H1 (cell line): Measurements from ENCODE around the gene FHAD1. TPM values are rescaled to one million over a fixed set of nuclear protein-coding genes. Genes with fewer than 3 reads are reported as not detected.

Experiments used
- CTCF ChIA-PET: fragments of 300-600 bp; sonication (Branson Sonifier 250); formaldehyde crosslinking; loops from one replicate; lab custom pipeline; 2021; ENCODE audit not compliant: partially characterized antibody; lab: Charles Lee
- POLR2A ChIA-PET: fragments of 300-600 bp; sonication (Branson Sonifier 250); formaldehyde crosslinking; loops from one replicate; lab custom pipeline; 2021; ENCODE audit warnings: inconsistent platforms; ENCODE audit not compliant: partially characterized antibody; lab: Charles Lee
- DNase-seq, 2 experiments: peaks; one replicate each; pipeline versions ENCODE4 v3.0.0 to v3.0.0-alpha.2; 2010 to 2022; ENCODE audit warnings: low spot score in 2 of 2, low read depth in 1 of 2, mixed read lengths in 1 of 2
- FAIRE-seq: peaks from 2 replicates; lab custom pipeline; 2011; peaks lifted over from hg19 to GRCh38; lab: Jason Lieb, UNC
- H2AFZ ChIP-seq: 2 replicates; pipeline ENCODE4 v1.8.1; 2012; ENCODE audit warnings: low read length, inconsistent platforms
- H2AK5ac ChIP-seq: 2 replicates; pipeline ENCODE4 v1.6.1; 2013; ENCODE audit warnings: low read depth, low read length
- H2BK120ac ChIP-seq: replicated peaks from 2 replicates; pipeline ENCODE3; 2013; ENCODE audit warnings: low read depth, low read length, inconsistent platforms
- H2BK12ac ChIP-seq: 2 replicates; pipeline ENCODE4 v1.6.1; 2013; ENCODE audit warnings: low read depth, low read length
- H2BK15ac ChIP-seq: 2 replicates; pipeline ENCODE4 v1.6.1; 2013; ENCODE audit warnings: low read length
- H2BK20ac ChIP-seq: 2 replicates; pipeline ENCODE4 v1.6.1; 2013; ENCODE audit warnings: low read length
- H2BK5ac ChIP-seq: 2 replicates; pipeline ENCODE4 v1.6.1; 2013; ENCODE audit warnings: low read depth, low read length
- H3K14ac ChIP-seq: 2 replicates; pipeline ENCODE4 v1.6.1; 2013; ENCODE audit warnings: inconsistent platforms; ENCODE audit not compliant: insufficient read length
- H3K18ac ChIP-seq: 2 replicates; pipeline ENCODE4 v1.6.1; 2013; ENCODE audit warnings: low read length; ENCODE audit errors: extremely low read depth
- H3K23ac ChIP-seq: 2 replicates; pipeline ENCODE4 v1.6.1; 2013; ENCODE audit warnings: inconsistent platforms; ENCODE audit not compliant: insufficient read length
- H3K23me2 ChIP-seq: 2 replicates; pipeline ENCODE4 v1.6.1; 2013; ENCODE audit warnings: low read depth, low read length
- H3K27ac ChIP-seq: 2 replicates; pipeline ENCODE4 v1.6.1; 2011; ENCODE audit warnings: low read depth, low read length, inconsistent platforms
- H3K27me3 ChIP-seq, 4 experiments: replicated peaks in 1 of 4; 1 replicate in 1 of 4; 2 replicates in 3 of 4; pipeline versions ENCODE4 v1.6.1 to v1.8.1; 2011 to 2013; ENCODE audit warnings: low read length in 3 of 4, mild to moderate bottlenecking in 3 of 4, inconsistent platforms in 2 of 4, mixed read lengths in 2 of 4, moderate library complexity in 1 of 4; ENCODE audit not compliant: control insufficient read depth in 3 of 4, insufficient read depth in 3 of 4; ENCODE audit errors: extremely low read depth in 1 of 4
- H3K36me3 ChIP-seq, 4 experiments: 2 replicates each; pipeline versions ENCODE4 v1.6.1 to v1.8.1; 2011 to 2013; ENCODE audit warnings: mild to moderate bottlenecking in 4 of 4, low read length in 3 of 4, moderate library complexity in 2 of 4, control low read depth in 1 of 4, inconsistent platforms in 1 of 4; ENCODE audit not compliant: insufficient read depth in 4 of 4, control insufficient read depth in 2 of 4
- H3K4ac ChIP-seq: replicated peaks from 2 replicates; pipeline ENCODE3; 2013; ENCODE audit warnings: low read length, low read depth, mixed read lengths, inconsistent platforms; ENCODE audit not compliant: insufficient read length
- H3K4me1 ChIP-seq, 4 experiments: replicated peaks in 1 of 4; 1 replicate in 1 of 4; 2 replicates in 3 of 4; pipeline versions ENCODE4 v1.6.1 to v1.8.1; 2011 to 2013; ENCODE audit warnings: low read length in 3 of 4, inconsistent platforms in 2 of 4, mixed read lengths in 1 of 4; ENCODE audit not compliant: insufficient read depth in 4 of 4, control insufficient read depth in 3 of 4
- H3K4me2 ChIP-seq, 2 experiments: 2 replicates each; pipeline versions ENCODE4 v1.6.1 to v1.8.1; 2011 to 2013; ENCODE audit warnings: low read depth in 2 of 2, low read length in 2 of 2, control low read depth in 1 of 2, inconsistent platforms in 1 of 2, mild to moderate bottlenecking in 1 of 2; ENCODE audit not compliant: insufficient read depth in 1 of 2
- H3K4me3 ChIP-seq, 4 experiments: fragments of 200-600, 300-600 bp in 1 of 4; sonication (generic), shearing (Covaris generic), sonication (Bioruptor Twin) in 1 of 4; 2 replicates each; pipeline versions ENCODE4 v1.5.1 to v1.8.1; 2011 to 2016; ENCODE audit warnings: low read length in 4 of 4, low read depth in 3 of 4, control low read depth in 2 of 4, inconsistent platforms in 2 of 4, mild to moderate bottlenecking in 2 of 4, mixed read lengths in 1 of 4, moderate library complexity in 1 of 4; ENCODE audit not compliant: insufficient read depth in 2 of 4; ENCODE audit errors: extremely low read depth in 1 of 4
- H3K56ac ChIP-seq: replicated peaks from 2 replicates; pipeline ENCODE3; 2013; ENCODE audit warnings: low read depth, mild to moderate bottlenecking, mixed read lengths, low read length, inconsistent platforms; ENCODE audit not compliant: insufficient read length
- H3K79me1 ChIP-seq: 2 replicates; pipeline ENCODE4 v1.6.1; 2013; ENCODE audit warnings: low read depth, low read length, control low read depth
- H3K79me2 ChIP-seq, 2 experiments: 2 replicates each; pipeline versions ENCODE4 v1.6.1 to v1.8.1; 2012 to 2013; ENCODE audit warnings: low read length in 2 of 2, mild to moderate bottlenecking in 2 of 2, inconsistent platforms in 1 of 2; ENCODE audit not compliant: insufficient read depth in 2 of 2, control insufficient read depth in 1 of 2
- H3K9ac ChIP-seq, 4 experiments: replicated peaks in 1 of 4; 1 replicate in 1 of 4; 2 replicates in 3 of 4; pipeline versions ENCODE4 v1.6.1 to v1.8.1; 2011 to 2013; ENCODE audit warnings: low read depth in 3 of 4, low read length in 3 of 4, control low read depth in 2 of 4, mild to moderate bottlenecking in 2 of 4, moderate library complexity in 2 of 4, inconsistent platforms in 1 of 4; ENCODE audit errors: extremely low read depth in 1 of 4
- H3K9me3 ChIP-seq, 2 experiments: 2 replicates each; pipeline versions ENCODE4 v1.6.1 to v1.8.1; 2012 to 2013; ENCODE audit warnings: mild to moderate bottlenecking in 2 of 2, moderate library complexity in 2 of 2, control low read depth in 1 of 2, inconsistent platforms in 1 of 2, low read depth in 1 of 2, low read length in 1 of 2, mixed read lengths in 1 of 2; ENCODE audit not compliant: insufficient read depth in 2 of 2
- H4K20me1 ChIP-seq, 2 experiments: replicated peaks in 1 of 2; 2 replicates each; pipeline versions ENCODE3 to v1.8.1; 2011 to 2013; ENCODE audit warnings: inconsistent platforms in 2 of 2, low read length in 2 of 2, mild to moderate bottlenecking in 1 of 2; ENCODE audit not compliant: insufficient read depth in 2 of 2, control insufficient read depth in 1 of 2
- H4K5ac ChIP-seq: 2 replicates; pipeline ENCODE4 v1.6.1; 2013; ENCODE audit warnings: low read length, low read depth, mixed read lengths, inconsistent platforms; ENCODE audit not compliant: insufficient read length
- H4K8ac ChIP-seq: 2 replicates; pipeline ENCODE4 v1.8.0; 2013; ENCODE audit warnings: mild to moderate bottlenecking, moderate library complexity, low read length, inconsistent platforms; ENCODE audit not compliant: insufficient read depth; ENCODE audit errors: extremely low read depth
- H4K91ac ChIP-seq: replicated peaks from 2 replicates; pipeline ENCODE3; 2013; ENCODE audit warnings: low read length, mixed read lengths, inconsistent platforms; ENCODE audit not compliant: insufficient read length
- ATF2 ChIP-seq: IDR thresholded peaks from 2 replicates; pipeline ENCODE4 v1.6.1; 2012; ENCODE audit warnings: low read length, inconsistent platforms
- E2F6 ChIP-seq: IDR thresholded peaks from 2 replicates; pipeline ENCODE4 v1.6.1; 2012; ENCODE audit warnings: inconsistent platforms
- RXRA ChIP-seq: IDR thresholded peaks from 2 replicates; pipeline ENCODE4 v1.6.1; 2011; ENCODE audit warnings: low read depth, mild to moderate bottlenecking, low read length, moderate library complexity; ENCODE audit not compliant: insufficient read depth
- WGBS, 2 experiments: shearing (Covaris generic) in 1 of 2; methylation state at CpG; one replicate each; pipeline versions ENCODE4 v1.1.6 to v1.1.7; 2013 to 2015; ENCODE audit warnings: low lambda C conversion rate in 2 of 2, mixed read lengths in 2 of 2, inconsistent platforms in 1 of 2, low coverage in 1 of 2, missing lambda C conversion rate in 1 of 2; ENCODE audit not compliant: insufficient replicate concordance in 2 of 2, insufficient coverage in 1 of 2, insufficient read length in 1 of 2; ENCODE audit errors: extremely low coverage in 1 of 2, missing lambda C conversion rate in 1 of 2; 5-methylcytosine and 5-hydroxymethylcytosine counted together
- polyA plus RNA-seq, 7 experiments: library from polyadenylated mRNA; depleted of rRNA in 3 of 7; stranded (reverse) in 5 of 7; unstranded in 2 of 7; fragments of >200 nt in 5 of 7; fragments of 200-250 nt in 2 of 7; gene quantifications; 1 replicate in 5 of 7; 2 replicates in 1 of 7; 4 replicates in 1 of 7; pipeline versions ENCODE4 v1.2.1 to v1.2.3, GENCODE V29; 2011 to 2013; ENCODE audit warnings: missing spikeins in 2 of 7, mixed read lengths in 2 of 7
- total RNA-seq: library from RNA; stranded (reverse); fragmentation: NEBNext Ultra II Directional; extraction: Animal tissue kit (Norgen Biotek cat#: 25700); gene quantifications from 2 replicates; pipeline ENCODE4 v1.2.1, GENCODE V29; 2021

The FHAD1 gene
- total and polyA plus RNA-seq, 2 of the 8 experiments (the other 6 are each of a cell fraction or from before 2014, with no cell fraction given), result 0.39 to 0.69 TPM

- CTCF ChIA-PET, result interaction anchor here (0.6 to 1.1 kb wide), 4 partner anchors 20 to 1902 kb away, joined by 3 to 4 read pairs (median 3); no protein-coding TSS in a partner anchor
- Histone ChIP-seq H3K4ac (no peak overlapping the region), H4K8ac (no peak overlapping the region), H2BK20ac (no peak overlapping the region), H3K27ac (no peak overlapping the region), H3K4me3 (no peak overlapping the region), H3K79me2 (no peaks in the 10 kb centered on the region), H4K5ac (no peak overlapping the region), H3K23me2 (no peaks in the 10 kb centered on the region), H3K4me2 (no peak overlapping the region), H3K79me1 (no peaks in the 10 kb centered on the region), H4K91ac (no peak overlapping the region), H2BK5ac (no peak overlapping the region), H2BK15ac (no peak overlapping the region), H3K4me1 (no peaks in the 10 kb centered on the region; a peak in 1 of 7 replicates), H2BK12ac (no peak overlapping the region), H3K56ac (no peak overlapping the region), H2BK120ac (no peak overlapping the region), H3K23ac (no peak overlapping the region), H3K27me3 (no peaks in the 10 kb centered on the region), H3K14ac (no peak overlapping the region), H2AFZ (no peak overlapping the region)
- no peak for FAIRE-seq
- WGBS, 2 experiments, result 92% methylated on average over 9 of the region's 9 CpGs; no CpG with 5 or more reads in 1 of the 2 experiments
- no peak for TF ChIP-seq E2F6
- TF ChIP-seq ATF2, result no peak
- TF ChIP-seq RXRA, result no peak
- TF ChIP-seq, all 59 proteins: peak for 0
- Histone ChIP-seq H3K18ac (no peak overlapping the region), H2AK5ac (no peak overlapping the region), H3K36me3 (no peaks in the 10 kb centered on the region), H3K9me3 (no peaks in the 10 kb centered on the region), H4K20me1 (no peaks in the 10 kb centered on the region), H3K9ac (no peak overlapping the region)
- POLR2A ChIA-PET, result no interaction called here
- DNase-seq, result no peak
Measured at GRCh38 chr1:15343099-15343498, 96.1 kb downstream of the FHAD1 start.
